ENCODE data around the gene CCNK. TPM values are rescaled to one million over a fixed set of nuclear protein-coding genes. Genes with fewer than 3 reads are reported as not detected.

Gene CCNK
- total and polyA plus RNA-seq, 2 donors = 18.6 to 74.9 TPM

GRCh38 chr14:99534333-99534732 lies 53.1 kb downstream of the CCNK start:
- 80% methylated on average over 6 of the region's 6 CpGs for WGBS
- Histone ChIP-seq H3K27ac (ENCODE audit: low read depth) (no peak overlapping the region), H3K4me3 (ENCODE audit: low read depth, low read length) (no peak overlapping the region), H3K36me3 (ENCODE audit: insufficient read depth) (no peaks in the 10 kb centered on the region), H3K4me1 (ENCODE audit: insufficient read depth) (no peaks in the 10 kb centered on the region)
- no peak for DNase-seq (ENCODE audit: extremely low spot score)

DNA sequence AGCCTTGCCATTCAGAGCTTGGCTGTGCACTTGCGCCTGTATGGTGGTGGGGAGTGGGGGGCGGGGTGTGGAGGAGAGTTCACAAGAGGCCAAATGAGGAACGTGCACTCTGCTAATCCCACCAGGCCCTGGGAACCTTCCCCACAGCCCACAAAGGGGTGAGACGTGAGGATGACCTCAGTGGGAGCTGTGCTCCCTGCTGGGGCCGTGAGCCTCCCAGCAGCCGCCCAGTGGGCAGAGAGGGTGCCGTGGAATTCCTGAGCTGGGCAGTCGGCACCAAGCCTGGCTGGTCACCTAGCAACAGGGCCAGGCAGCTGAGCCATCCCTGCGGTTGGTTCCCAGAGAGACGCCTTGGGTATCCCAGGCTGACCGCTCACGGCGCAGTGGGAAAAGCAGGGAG lies 53.7 kb downstream of the CCNK start:
- DNase-seq (ENCODE audit: extremely low spot score) = no peak
- WGBS = 69% methylated on average over 13 of the region's 13 CpGs
- no peaks in the 10 kb centered on the region for H3K4me1 ChIP-seq (ENCODE audit: insufficient read depth)
- H3K36me3 ChIP-seq (ENCODE audit: insufficient read depth) = no peaks in the 10 kb centered on the region
- no peak overlapping the region for H3K27ac ChIP-seq (ENCODE audit: low read depth)
- no peak overlapping the region for H3K4me3 ChIP-seq (ENCODE audit: low read depth, low read length)

GRCh38 chr14:99535448-99535847 lies 54.2 kb downstream of the CCNK start:
- H3K4me1 ChIP-seq (ENCODE audit: insufficient read depth) = no peaks in the 10 kb centered on the region
- no peak overlapping the region for H3K4me3 ChIP-seq (ENCODE audit: low read depth, low read length)
- WGBS = 75% methylated on average over 8 of the region's 8 CpGs
- no peak for DNase-seq (ENCODE audit: extremely low spot score)
- no peak overlapping the region for H3K27ac ChIP-seq (ENCODE audit: low read depth)
- no peaks in the 10 kb centered on the region for H3K36me3 ChIP-seq (ENCODE audit: insufficient read depth)

DNA sequence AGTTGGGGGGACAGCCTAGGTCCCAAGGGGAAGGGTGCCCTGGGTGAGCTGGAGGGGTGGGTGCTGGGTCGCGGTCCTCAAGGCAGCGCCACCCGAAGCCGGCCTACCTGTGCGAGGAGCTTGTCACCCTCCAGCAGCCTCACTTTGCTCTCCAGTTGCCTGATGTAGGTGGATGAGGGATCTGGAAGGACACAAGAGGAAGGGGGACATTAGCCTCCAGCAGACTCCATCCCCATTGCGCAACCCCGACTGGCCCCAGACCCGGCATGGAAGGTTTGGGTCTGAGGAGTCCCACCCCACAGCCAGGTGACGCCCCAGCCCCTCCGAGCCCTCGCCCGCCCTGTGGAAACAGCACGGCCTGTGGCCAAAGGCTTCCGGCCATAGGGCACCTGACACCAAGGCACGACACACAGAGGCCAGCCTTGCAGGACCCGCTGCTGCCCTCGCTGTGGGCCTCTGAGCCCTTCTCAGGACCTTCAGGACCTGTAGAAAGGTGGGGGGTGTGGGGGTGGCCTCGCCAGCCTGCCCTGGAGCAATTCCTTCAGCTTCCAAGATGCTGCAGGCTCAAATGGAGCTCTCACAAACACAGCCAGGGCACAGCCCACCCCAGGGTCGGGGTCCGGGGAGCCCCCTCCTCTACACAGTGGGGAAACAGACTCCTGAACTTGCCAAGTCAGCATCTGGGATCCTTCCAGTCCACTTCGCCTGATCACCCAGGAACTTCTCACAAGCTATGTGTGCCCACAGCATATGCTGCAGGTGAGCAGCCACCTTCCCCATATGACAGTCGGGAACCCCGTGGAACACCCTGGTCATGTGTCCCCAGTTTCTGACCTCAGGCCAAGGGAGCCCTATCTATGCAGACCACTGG lies 54.9 kb downstream of the CCNK start:
- H3K4me1 ChIP-seq (ENCODE audit: insufficient read depth) = no peaks in the 10 kb centered on the region
- WGBS = 93% methylated on average over 24 of the region's 24 CpGs
- DNase-seq (ENCODE audit: extremely low spot score) = no peak
- H3K4me3 ChIP-seq (ENCODE audit: low read depth, low read length) = no peak overlapping the region
- H3K36me3 ChIP-seq (ENCODE audit: insufficient read depth) = no peaks in the 10 kb centered on the region
- no peak overlapping the region for H3K27ac ChIP-seq (ENCODE audit: low read depth)

DNA sequence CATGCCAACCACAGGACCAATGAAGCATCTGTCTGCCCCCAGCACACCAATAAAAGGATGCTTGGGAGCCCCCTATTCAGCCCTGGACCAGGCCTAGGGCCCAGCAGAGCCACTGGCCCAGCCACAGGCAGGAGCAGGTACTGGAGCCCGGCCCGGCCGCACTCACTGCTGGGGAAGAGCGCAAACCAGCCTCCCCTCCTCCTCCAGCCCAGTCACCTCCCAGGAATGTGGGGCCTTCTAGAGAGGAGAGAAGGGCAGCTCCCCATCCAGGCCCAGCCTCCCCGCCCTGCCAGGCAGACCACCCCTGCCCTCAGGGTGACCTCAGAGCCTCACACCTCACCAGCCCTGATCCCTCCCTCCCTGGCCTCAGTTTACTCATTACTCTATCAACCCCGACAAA lies 56.2 kb downstream of the CCNK start:
- H3K36me3 ChIP-seq (ENCODE audit: insufficient read depth) = no peaks in the 10 kb centered on the region
- no peak overlapping the region for H3K4me3 ChIP-seq (ENCODE audit: low read depth, low read length)
- no peak overlapping the region for H3K27ac ChIP-seq (ENCODE audit: low read depth)
- H3K4me1 ChIP-seq (ENCODE audit: insufficient read depth) = no peaks in the 10 kb centered on the region
- WGBS = 47% methylated on average over 6 of the region's 6 CpGs
- no peak for DNase-seq (ENCODE audit: extremely low spot score)

GRCh38 chr14:99538275-99538674 lies 57.1 kb downstream of the CCNK start:
- Histone ChIP-seq H3K4me3 (ENCODE audit: low read depth, low read length) (no peak overlapping the region), H3K36me3 (ENCODE audit: insufficient read depth) (no peaks in the 10 kb centered on the region), H3K4me1 (ENCODE audit: insufficient read depth) (no peaks in the 10 kb centered on the region), H3K27ac (ENCODE audit: low read depth) (no peak overlapping the region)
- WGBS = 43% methylated on average over 9 of the region's 9 CpGs
- no peak for DNase-seq (ENCODE audit: extremely low spot score)

DNA sequence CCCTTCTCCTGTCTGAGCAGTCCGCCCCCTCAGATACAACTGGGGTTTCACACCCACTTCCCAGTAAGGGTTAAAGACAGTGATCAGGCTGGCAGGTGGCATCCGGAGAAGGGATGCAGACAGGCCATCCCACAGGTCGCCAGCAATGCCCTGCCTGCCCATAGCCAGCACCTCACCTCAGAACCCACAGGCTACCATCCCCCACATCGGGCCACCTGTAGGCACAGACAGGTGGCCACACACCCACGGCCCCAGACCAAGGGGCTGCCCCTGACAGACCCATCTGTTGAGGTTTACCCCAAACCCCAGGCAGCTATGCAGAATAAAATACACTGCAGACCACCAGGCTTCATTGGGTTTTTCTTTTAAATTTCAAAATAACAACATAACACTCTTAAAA lies 57.5 kb downstream of the CCNK start:
- no peaks in the 10 kb centered on the region for H3K36me3 ChIP-seq (ENCODE audit: insufficient read depth)
- no peak overlapping the region for H3K4me3 ChIP-seq (ENCODE audit: low read depth, low read length)
- no peak for DNase-seq (ENCODE audit: extremely low spot score)
- H3K4me1 ChIP-seq (ENCODE audit: insufficient read depth) = no peaks in the 10 kb centered on the region
- 64% methylated on average over 5 of the region's 5 CpGs for WGBS
- H3K27ac ChIP-seq (ENCODE audit: low read depth) = no peak overlapping the region

DNA sequence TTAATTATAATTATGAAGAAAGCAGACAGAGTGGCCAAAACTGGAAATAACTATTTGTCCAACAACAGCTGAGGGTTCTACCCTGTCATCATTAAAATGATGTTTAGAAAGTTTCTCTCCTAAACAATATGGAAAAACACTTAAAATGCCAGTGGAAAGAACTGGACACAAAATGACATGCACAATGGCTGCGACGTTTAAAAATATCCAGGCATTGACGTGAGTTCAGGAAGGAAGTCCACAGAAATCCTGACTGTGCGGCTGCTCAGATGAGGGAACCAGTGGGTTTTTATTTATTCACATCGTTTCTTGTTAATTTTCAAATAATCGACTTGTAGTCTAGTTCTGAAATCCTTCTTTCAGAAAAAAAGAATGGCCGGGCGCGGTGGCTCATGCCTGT lies 58.3 kb downstream of the CCNK start:
- no peak overlapping the region for H3K27ac ChIP-seq (ENCODE audit: low read depth)
- no peaks in the 10 kb centered on the region for H3K4me1 ChIP-seq (ENCODE audit: insufficient read depth)
- H3K4me3 ChIP-seq (ENCODE audit: low read depth, low read length) = no peak overlapping the region
- 68% methylated on average over 9 of the region's 9 CpGs for WGBS
- H3K36me3 ChIP-seq (ENCODE audit: insufficient read depth) = no peaks in the 10 kb centered on the region
- DNase-seq (ENCODE audit: extremely low spot score) = no peak

DNA sequence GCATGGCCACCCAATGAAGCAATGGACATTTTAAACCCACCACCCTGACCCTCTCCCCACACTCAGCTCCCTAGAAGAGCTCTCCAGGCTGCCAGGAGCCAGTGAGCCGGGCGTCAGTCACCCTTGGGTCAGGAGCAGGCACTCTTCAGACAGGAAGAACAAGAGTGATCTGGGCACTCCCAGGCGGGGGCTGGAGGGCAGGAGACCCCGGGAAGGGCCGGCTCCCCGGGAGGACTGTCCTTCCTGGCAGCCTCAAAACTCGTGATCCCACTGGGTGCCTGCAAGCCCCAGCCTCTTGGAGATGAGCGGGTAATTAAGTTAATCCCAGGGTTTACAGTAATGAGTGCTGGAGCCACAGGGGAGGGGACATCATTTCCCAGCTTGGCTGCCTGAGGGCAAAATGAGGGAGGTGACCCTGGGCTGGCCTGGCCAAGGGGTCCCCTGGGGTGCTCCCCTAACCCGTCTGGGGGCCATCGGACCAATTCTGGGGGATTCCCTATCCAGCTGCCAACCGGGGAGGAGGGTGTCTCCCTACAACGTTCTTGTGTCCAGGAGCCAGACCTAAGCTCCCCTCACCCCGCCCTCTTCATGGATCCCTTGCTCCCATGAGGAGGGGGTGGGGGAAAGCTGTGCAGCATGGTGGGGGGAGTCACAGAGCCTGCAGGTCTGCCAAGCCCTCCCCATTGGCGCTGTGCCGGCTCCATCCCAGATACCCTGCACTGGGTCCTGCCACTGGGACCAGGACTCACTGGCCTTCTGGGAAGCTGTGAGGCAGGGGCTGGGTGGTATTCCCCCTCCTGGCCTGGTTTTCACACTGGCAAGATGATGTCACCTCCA lies 59.2 kb downstream of the CCNK start:
- Histone ChIP-seq H3K4me3 (ENCODE audit: low read depth, low read length) (no peak overlapping the region), H3K27ac (ENCODE audit: low read depth) (no peak overlapping the region), H3K4me1 (ENCODE audit: insufficient read depth) (no peaks in the 10 kb centered on the region), H3K36me3 (ENCODE audit: insufficient read depth) (no peaks in the 10 kb centered on the region)
- 64% methylated on average over 15 of the region's 15 CpGs for WGBS
- no peak for DNase-seq (ENCODE audit: extremely low spot score)

GRCh38 chr14:99541211-99541610 lies 60.0 kb downstream of the CCNK start:
- Histone ChIP-seq H3K36me3 (ENCODE audit: insufficient read depth) (no peaks in the 10 kb centered on the region), H3K4me3 (ENCODE audit: low read depth, low read length) (no peak overlapping the region), H3K4me1 (ENCODE audit: insufficient read depth) (no peaks in the 10 kb centered on the region), H3K27ac (ENCODE audit: low read depth) (no peak overlapping the region)
- 79% methylated on average over 10 of the region's 10 CpGs for WGBS
- no peak for DNase-seq (ENCODE audit: extremely low spot score)

GRCh38 chr14:99541677-99542470 lies 60.7 kb downstream of the CCNK start:
- no peaks in the 10 kb centered on the region for H3K36me3 ChIP-seq (ENCODE audit: insufficient read depth)
- no peaks in the 10 kb centered on the region for H3K4me1 ChIP-seq (ENCODE audit: insufficient read depth)
- no peak for DNase-seq (ENCODE audit: extremely low spot score)
- H3K27ac ChIP-seq (ENCODE audit: low read depth) = no peak overlapping the region
- WGBS = 84% methylated on average over 18 of the region's 18 CpGs
- no peak overlapping the region for H3K4me3 ChIP-seq (ENCODE audit: low read depth, low read length)

DNA sequence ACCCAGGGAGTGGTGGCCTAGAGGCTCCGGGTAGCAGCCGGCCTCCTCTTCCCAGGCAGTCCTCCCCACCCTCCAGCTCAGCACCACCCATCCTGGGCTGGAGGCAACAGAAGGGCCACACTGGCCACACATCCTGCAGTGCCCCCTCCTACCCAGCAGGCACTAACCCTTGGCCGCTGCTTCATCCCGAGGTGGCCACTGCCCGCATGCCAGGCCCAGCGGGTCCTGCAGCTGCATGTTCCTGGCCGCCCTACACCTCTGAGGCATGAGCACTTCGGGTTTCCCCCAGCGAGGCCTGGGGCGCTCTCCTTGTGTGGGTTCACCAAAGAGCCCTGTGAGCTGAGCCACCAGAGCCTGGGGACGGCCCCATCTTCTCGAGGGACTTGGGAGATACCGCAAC lies 61.4 kb downstream of the CCNK start:
- Histone ChIP-seq H3K36me3 (ENCODE audit: insufficient read depth) (no peaks in the 10 kb centered on the region), H3K27ac (ENCODE audit: low read depth) (no peak overlapping the region), H3K4me3 (ENCODE audit: low read depth, low read length) (no peak overlapping the region), H3K4me1 (ENCODE audit: insufficient read depth) (no peaks in the 10 kb centered on the region)
- no peak for DNase-seq (ENCODE audit: extremely low spot score)
- WGBS = 89% methylated on average over 13 of the region's 13 CpGs

DNA sequence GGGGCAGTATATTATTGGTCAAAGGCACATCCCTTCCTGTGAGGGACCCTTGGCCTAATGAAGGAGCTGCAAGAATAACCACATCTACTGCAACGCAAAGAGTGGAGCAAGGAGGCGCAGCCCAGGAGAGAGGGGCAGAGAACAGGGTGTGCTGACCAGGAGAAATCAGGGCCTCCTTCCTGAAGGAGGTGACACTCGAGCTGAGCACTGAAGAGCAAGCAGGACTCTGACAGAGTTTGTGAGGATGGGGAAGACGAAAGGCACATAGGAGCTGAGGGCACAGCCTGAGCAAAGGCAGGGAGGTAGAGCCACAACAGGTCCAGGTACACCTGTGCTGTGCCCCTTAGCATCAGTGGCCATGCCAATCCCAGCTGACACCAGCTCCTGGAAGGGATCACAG lies 62.2 kb downstream of the CCNK start:
- Histone ChIP-seq H3K4me3 (ENCODE audit: low read depth, low read length) (no peak overlapping the region), H3K36me3 (ENCODE audit: insufficient read depth) (no peaks in the 10 kb centered on the region), H3K27ac (ENCODE audit: low read depth) (no peak overlapping the region), H3K4me1 (ENCODE audit: insufficient read depth) (no peaks in the 10 kb centered on the region)
- WGBS = 94% methylated on average over 4 of the region's 4 CpGs
- DNase-seq (ENCODE audit: extremely low spot score) = no peak
